ENCODE measurements around the gene PKN1.
A peak's percentile ranks its signal among the peaks of the same experiment; 100 is the strongest.
"Not testable (repeated sequence)": the region's sequence is repeated elsewhere in the genome, so short reads cannot be mapped to it uniquely, and the experiment has no call there.

Gene PKN1

GRCh38 chr19:14430712-14431111 is 2.4 kb upstream of the PKN1 start:
- no peak for DNase-seq (ENCODE audit: low read depth, low spot score)

- peak; percentile 22 for DNase-seq (ENCODE audit: low read depth, low spot score)
Measured at GRCh38 chr19:14433554-14434501, 722 bp downstream of the PKN1 start.

- peak; percentile 82 for DNase-seq (ENCODE audit: low read depth, low spot score)
Measured at GRCh38 chr19:14434543-14435319, 1.6 kb downstream of the PKN1 start.

GRCh38 chr19:14435320-14436050 is 2.4 kb downstream of the PKN1 start:
- no peak for DNase-seq (ENCODE audit: low read depth, low spot score)

GRCh38 chr19:14437578-14438140 is 4.6 kb downstream of the PKN1 start:
- DNase-seq (ENCODE audit: low read depth, low spot score), result no peak

- no peak for DNase-seq (ENCODE audit: low read depth, low spot score)
Measured at GRCh38 chr19:14439014-14439413, 5.9 kb downstream of the PKN1 start.

GRCh38 chr19:14440049-14440448 is 6.9 kb downstream of the PKN1 start:
- no peak for DNase-seq (ENCODE audit: low read depth, low spot score)

- no peak for DNase-seq (ENCODE audit: low read depth, low spot score)
Measured at GRCh38 chr19:14441041-14441938, 8.2 kb downstream of the PKN1 start.

GRCh38 chr19:14442891-14443631 is 10.0 kb downstream of the PKN1 start:
- no peak for DNase-seq (ENCODE audit: low read depth, low spot score)

- no peak for DNase-seq (ENCODE audit: low read depth, low spot score)
Measured at GRCh38 chr19:14443632-14444216, 10.6 kb downstream of the PKN1 start.

GRCh38 chr19:14446336-14447036 is 13.4 kb downstream of the PKN1 start:
- no peak for DNase-seq (ENCODE audit: low read depth, low spot score)

GRCh38 chr19:14449321-14449720 is 16.2 kb downstream of the PKN1 start:
- DNase-seq (ENCODE audit: low read depth, low spot score), result no peak

- peak; percentile 21 for DNase-seq (ENCODE audit: low read depth, low spot score)
Measured at GRCh38 chr19:14450168-14450874, 17.2 kb downstream of the PKN1 start.

GRCh38 chr19:14450876-14451275 is 17.8 kb downstream of the PKN1 start:
- no peak for DNase-seq (ENCODE audit: low read depth, low spot score)

GRCh38 chr19:14452303-14452702 is 19.2 kb downstream of the PKN1 start:
- not testable (repeated sequence) for DNase-seq (ENCODE audit: low read depth, low spot score)

GRCh38 chr19:14459703-14460102 is 26.6 kb downstream of the PKN1 start:
- no peak for DNase-seq (ENCODE audit: low read depth, low spot score)

- no peak for DNase-seq (ENCODE audit: low read depth, low spot score)
Measured at GRCh38 chr19:14460935-14461334, 27.8 kb downstream of the PKN1 start.

GRCh38 chr19:14462401-14462800 is 29.3 kb downstream of the PKN1 start:
- not testable (repeated sequence) for DNase-seq (ENCODE audit: low read depth, low spot score)

Measured in astrocyte of the hippocampus (primary cell).